Liver (tissue), 9 donors: ENCODE measurements around the gene RFC2. TPM values are rescaled to one million over a fixed set of nuclear protein-coding genes. Genes with fewer than 3 reads are reported as not detected.

Experiments
- DNase-seq: peaks from one replicate; pipeline ENCODE4 v3.0.0-alpha.2; 2017; ENCODE audit warnings: low spot score
- H3K27ac ChIP-seq, 2 donors: one replicate each; pipeline ENCODE4 v1.7.0; 2013; ENCODE audit warnings: inconsistent platforms in 2 of 2, low read length in 2 of 2, control low read depth in 1 of 2, low read depth in 1 of 2, mild to moderate bottlenecking in 1 of 2
- H3K27me3 ChIP-seq, 4 donors: one replicate each; pipeline versions ENCODE4 v1.6.1 to v1.7.0; 2013; ENCODE audit warnings: low read length in 3 of 4, inconsistent platforms in 1 of 4, mild to moderate bottlenecking in 1 of 4, moderate library complexity in 1 of 4; ENCODE audit not compliant: control insufficient read depth in 4 of 4, insufficient read depth in 4 of 4
- H3K36me3 ChIP-seq, 4 donors: one replicate each; pipeline versions ENCODE4 v1.6.1 to v1.7.0; 2013; ENCODE audit warnings: low read length in 3 of 4, mild to moderate bottlenecking in 3 of 4, low read depth in 1 of 4, moderate library complexity in 1 of 4; ENCODE audit not compliant: control insufficient read depth in 4 of 4, insufficient read depth in 3 of 4
- H3K4me1 ChIP-seq, 4 donors: one replicate each; pipeline versions ENCODE4 v1.6.1 to v1.7.0; 2013; ENCODE audit warnings: low read length in 3 of 4, mild to moderate bottlenecking in 3 of 4, moderate library complexity in 1 of 4; ENCODE audit not compliant: control insufficient read depth in 4 of 4, insufficient read depth in 4 of 4
- H3K4me3 ChIP-seq, 3 donors: one replicate each; pipeline versions ENCODE4 v1.6.1 to v1.7.0; 2013; ENCODE audit warnings: low read length in 3 of 3, control low read depth in 1 of 3, low read depth in 1 of 3, mild to moderate bottlenecking in 1 of 3
- H3K9ac ChIP-seq, 2 donors: one replicate each; pipeline ENCODE4 v1.7.0; 2013; ENCODE audit warnings: low read length in 2 of 2, mild to moderate bottlenecking in 2 of 2, moderate library complexity in 2 of 2, control low read depth in 1 of 2, low read depth in 1 of 2
- H3K9me3 ChIP-seq, 4 donors: one replicate each; pipeline versions ENCODE4 v1.6.1 to v1.7.0; 2013; ENCODE audit warnings: low read length in 3 of 4; ENCODE audit not compliant: control insufficient read depth in 4 of 4
- EGR1 ChIP-seq, 2 donors: IDR thresholded peaks; 2 replicates each; pipeline ENCODE4 v1.6.1; 2016 to 2018; ENCODE audit warnings: antibody characterized with exemption in 2 of 2, low read depth in 2 of 2
- FOXA1 ChIP-seq: IDR thresholded peaks from 2 replicates; pipeline ENCODE4 v1.6.1; 2016; ENCODE audit warnings: antibody characterized with exemption
- FOXA2 ChIP-seq: IDR thresholded peaks from 2 replicates; pipeline ENCODE4 v1.6.1; 2016; ENCODE audit warnings: antibody characterized with exemption
- GABPA ChIP-seq, 2 donors: IDR thresholded peaks in 1 of 2; conservative IDR thresholded peaks in 1 of 2; 2 replicates each; pipeline ENCODE4 v1.6.1; 2016; ENCODE audit warnings: antibody characterized with exemption in 2 of 2, mild to moderate bottlenecking in 1 of 2, moderate library complexity in 1 of 2
- JUND ChIP-seq, 2 donors: IDR thresholded peaks; 2 replicates each; pipeline ENCODE4 v1.6.1; 2016; ENCODE audit warnings: antibody characterized with exemption in 2 of 2
- NR2F2 ChIP-seq: IDR thresholded peaks from 2 replicates; pipeline ENCODE4 v1.6.1; 2016; ENCODE audit warnings: antibody characterized with exemption
- RAD21 ChIP-seq, 2 donors: IDR thresholded peaks; 2 replicates each; pipeline ENCODE4 v1.6.1; 2016; ENCODE audit warnings: antibody characterized with exemption in 2 of 2, mild to moderate bottlenecking in 2 of 2
- RXRA ChIP-seq, 2 donors: IDR thresholded peaks; 2 replicates each; pipeline ENCODE4 v1.6.1; 2017 to 2018; ENCODE audit warnings: antibody characterized with exemption in 2 of 2, mild to moderate bottlenecking in 1 of 2
- SP1 ChIP-seq: IDR thresholded peaks from 2 replicates; pipeline ENCODE4 v1.6.1; 2018; ENCODE audit warnings: antibody characterized with exemption, mild to moderate bottlenecking
- TAF1 ChIP-seq: conservative IDR thresholded peaks from 2 replicates; pipeline ENCODE4 v1.6.1; 2016; ENCODE audit warnings: antibody characterized with exemption, mild to moderate bottlenecking
- YY1 ChIP-seq: IDR thresholded peaks from 2 replicates; pipeline ENCODE4 v1.6.1; 2016; ENCODE audit warnings: antibody characterized with exemption, mild to moderate bottlenecking
- WGBS: extraction: QIAGEN DNeasy Blood & Tissue Kit; methylation state at CpG from one replicate; pipeline ENCODE4 v1.1.7; 2013; 5-methylcytosine and 5-hydroxymethylcytosine counted together
- polyA plus RNA-seq, 2 donors: library from polyadenylated mRNA; stranded (reverse) in 1 of 2; unstranded in 1 of 2; fragments of 200-250 nt in 1 of 2; fragments of >200 nt in 1 of 2; fragmentation: Nextera tagmentation in 1 of 2; extraction: Ambion mirVana in 1 of 2; gene quantifications; one replicate each; pipeline versions ENCODE4 v1.2.1 to v1.2.3, GENCODE V29; 2013 to 2015
- total RNA-seq, 2 donors: library from RNA; depleted of rRNA; stranded (reverse); fragments of >200 nt; gene quantifications; one replicate each; pipeline ENCODE4 v1.2.3, GENCODE V29; 2014
- TF ChIP-seq, protein P1 (sequence below): IDR thresholded peaks from 2 replicates; pipeline ENCODE4 v1.6.1; 2016; ENCODE audit warnings: antibody characterized with exemption
- TF ChIP-seq, protein P2 (sequence below): IDR thresholded peaks from 2 replicates; pipeline ENCODE4 v1.6.1; 2016; ENCODE audit warnings: antibody characterized with exemption, mild to moderate bottlenecking
- donor health status: healthy.
- donor health status: healthy.
- donor health status: healthy.
- donor health status: healthy.
- donor health status: healthy.

RFC2 gene
- total and polyA plus RNA-seq, 4 donors, result 12.8 to 23.8 (median 14.8) TPM

DNA sequence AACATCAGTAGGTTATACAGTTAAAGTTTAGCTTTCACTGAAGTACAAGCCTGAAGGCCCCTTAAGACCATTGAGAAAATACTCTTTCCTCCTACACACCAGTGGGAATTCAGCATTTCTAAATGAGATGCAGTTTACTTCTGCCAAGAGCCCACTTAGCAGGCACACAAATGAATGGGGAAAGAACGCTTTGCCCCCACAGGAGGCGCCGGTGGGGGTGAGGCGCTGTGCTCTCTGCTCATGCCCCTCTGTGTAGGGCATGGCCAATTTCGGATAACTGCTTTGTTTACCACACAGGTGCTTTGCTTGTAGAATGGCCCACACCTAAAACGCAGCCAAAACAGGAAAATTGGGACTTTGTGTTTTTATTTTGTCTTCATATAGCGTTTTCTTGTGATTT is 60.3 kb downstream of the RFC2 start:
- no peak for DNase-seq
- 93% methylated on average over 7 of the region's 7 CpGs for WGBS
- H3K4me1 ChIP-seq, result no peaks in the 10 kb centered on the region
- no peak overlapping the region for H3K4me3 ChIP-seq
- H3K36me3 ChIP-seq, result peaks cover 26 to 66% (median 52%) of the 10 kb centered on the region in 4 donors
- H3K27me3 ChIP-seq, result no peaks in the 10 kb centered on the region
- no peak overlapping the region for H3K27ac ChIP-seq
- H3K9me3 ChIP-seq, result no peaks in the 10 kb centered on the region
- no peak overlapping the region for H3K9ac ChIP-seq
- TF ChIP-seq, protein P1, sequence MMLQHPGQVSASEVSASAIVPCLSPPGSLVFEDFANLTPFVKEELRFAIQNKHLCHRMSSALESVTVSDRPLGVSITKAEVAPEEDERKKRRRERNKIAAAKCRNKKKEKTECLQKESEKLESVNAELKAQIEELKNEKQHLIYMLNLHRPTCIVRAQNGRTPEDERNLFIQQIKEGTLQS, result no peak
- TF ChIP-seq JUND (IDR thresholded peaks at IDR 0.05), result no peak
- TF ChIP-seq TAF1, result no peak

DNA sequence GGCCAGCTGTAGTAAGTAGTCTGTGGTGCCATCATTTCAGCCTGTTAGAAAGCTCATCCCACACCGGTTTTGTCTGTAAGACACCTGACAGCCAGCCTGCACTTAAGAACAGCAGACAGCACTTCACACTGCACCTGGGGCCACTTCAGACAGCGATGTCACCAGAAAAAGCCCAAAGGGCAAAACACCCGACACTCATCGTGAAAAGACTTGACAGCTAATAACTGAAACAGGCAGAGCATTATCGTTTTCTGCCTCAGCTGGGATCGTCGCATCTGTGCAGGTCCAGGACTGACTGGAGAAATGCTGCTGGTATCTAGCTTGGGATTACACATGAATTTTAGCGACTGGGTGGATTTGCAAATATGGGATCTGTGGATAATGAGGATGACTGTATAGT is 61.1 kb downstream of the RFC2 start:
- 94% methylated on average over 8 of the region's 8 CpGs for WGBS
- no peak for DNase-seq

DNA sequence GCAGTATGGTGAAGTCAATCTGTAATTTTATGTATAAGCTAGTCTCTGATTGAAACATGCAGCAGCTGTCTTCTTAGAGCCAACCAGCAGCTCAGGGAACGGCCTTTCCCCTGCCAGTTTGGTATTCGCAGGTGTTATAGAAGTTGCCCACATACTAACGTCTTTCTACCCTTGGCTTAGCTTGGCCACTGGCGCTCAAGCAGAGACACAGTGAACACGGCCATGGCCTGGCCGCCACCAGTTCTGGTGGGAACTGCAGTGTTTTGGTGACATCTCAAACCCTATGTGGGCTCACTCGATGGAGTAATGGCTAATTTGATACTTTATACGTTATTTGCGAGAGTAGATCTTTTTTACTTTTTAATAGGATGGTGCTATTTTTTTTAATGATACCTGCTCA is 63.0 kb downstream of the RFC2 start:
- Histone ChIP-seq H3K27ac (no peak overlapping the region), H3K9ac (no peak overlapping the region), H3K9me3 (no peaks in the 10 kb centered on the region), H3K27me3 (no peaks in the 10 kb centered on the region), H3K36me3 (peaks cover 27 to 72% (median 54%) of the 10 kb centered on the region in 4 donors), H3K4me3 (no peak overlapping the region), H3K4me1 (peaks cover 2 to 7% (median 6%) of the 10 kb centered on the region in 4 donors)
- DNase-seq, result no peak
- WGBS, result 96% methylated on average over 9 of the region's 9 CpGs
- TF ChIP-seq YY1 (no peak), FOXA1 (no peak)

More for the DNA sequence above, 61.1 kb downstream of the RFC2 start:
- Histone ChIP-seq H3K4me3 (no peak overlapping the region), H3K9me3 (no peaks in the 10 kb centered on the region), H3K27ac (no peak overlapping the region), H3K27me3 (no peaks in the 10 kb centered on the region), H3K9ac (no peak overlapping the region), H3K4me1 (peaks cover 0 to 3% (median 0%) of the 10 kb centered on the region in 4 donors), H3K36me3 (peaks cover 28 to 75% (median 56%) of the 10 kb centered on the region in 4 donors)
- no peak for TF ChIP-seq EGR1 (IDR thresholded peaks at IDR 0.05; ENCODE audit: low read depth in 2 of 2)
- no peak for TF ChIP-seq FOXA1
- no peak for TF ChIP-seq GABPA (IDR thresholded peaks at IDR 0.05 in 1 of 2, conservative IDR thresholded peaks at IDR 0.05 in 1 of 2)
- TF ChIP-seq NR2F2, result no peak
- TF ChIP-seq, protein P2, sequence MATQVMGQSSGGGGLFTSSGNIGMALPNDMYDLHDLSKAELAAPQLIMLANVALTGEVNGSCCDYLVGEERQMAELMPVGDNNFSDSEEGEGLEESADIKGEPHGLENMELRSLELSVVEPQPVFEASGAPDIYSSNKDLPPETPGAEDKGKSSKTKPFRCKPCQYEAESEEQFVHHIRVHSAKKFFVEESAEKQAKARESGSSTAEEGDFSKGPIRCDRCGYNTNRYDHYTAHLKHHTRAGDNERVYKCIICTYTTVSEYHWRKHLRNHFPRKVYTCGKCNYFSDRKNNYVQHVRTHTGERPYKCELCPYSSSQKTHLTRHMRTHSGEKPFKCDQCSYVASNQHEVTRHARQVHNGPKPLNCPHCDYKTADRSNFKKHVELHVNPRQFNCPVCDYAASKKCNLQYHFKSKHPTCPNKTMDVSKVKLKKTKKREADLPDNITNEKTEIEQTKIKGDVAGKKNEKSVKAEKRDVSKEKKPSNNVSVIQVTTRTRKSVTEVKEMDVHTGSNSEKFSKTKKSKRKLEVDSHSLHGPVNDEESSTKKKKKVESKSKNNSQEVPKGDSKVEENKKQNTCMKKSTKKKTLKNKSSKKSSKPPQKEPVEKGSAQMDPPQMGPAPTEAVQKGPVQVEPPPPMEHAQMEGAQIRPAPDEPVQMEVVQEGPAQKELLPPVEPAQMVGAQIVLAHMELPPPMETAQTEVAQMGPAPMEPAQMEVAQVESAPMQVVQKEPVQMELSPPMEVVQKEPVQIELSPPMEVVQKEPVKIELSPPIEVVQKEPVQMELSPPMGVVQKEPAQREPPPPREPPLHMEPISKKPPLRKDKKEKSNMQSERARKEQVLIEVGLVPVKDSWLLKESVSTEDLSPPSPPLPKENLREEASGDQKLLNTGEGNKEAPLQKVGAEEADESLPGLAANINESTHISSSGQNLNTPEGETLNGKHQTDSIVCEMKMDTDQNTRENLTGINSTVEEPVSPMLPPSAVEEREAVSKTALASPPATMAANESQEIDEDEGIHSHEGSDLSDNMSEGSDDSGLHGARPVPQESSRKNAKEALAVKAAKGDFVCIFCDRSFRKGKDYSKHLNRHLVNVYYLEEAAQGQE, result no peak
- TF ChIP-seq FOXA2, result no peak
- TF ChIP-seq RXRA (IDR thresholded peaks at IDR 0.05), result no peak
- no peak for TF ChIP-seq TAF1
- TF ChIP-seq, protein P1, result no peak
- no peak for TF ChIP-seq SP1
- TF ChIP-seq RAD21 (IDR thresholded peaks at IDR 0.05), result no peak
